Upper lobe of left lung (tissue), 4 donors: ENCODE measurements around the gene KCNJ1.

Experiments used
- POLR2A ChIP-seq, 4 donors: fragments of 450-650 bp; IDR thresholded peaks; one replicate each; pipeline ENCODE4 v1.5.1; 2016 to 2017; ENCODE audit warnings: antibody characterized with exemption in 4 of 4, mild to moderate bottlenecking in 2 of 4
- TF ChIP-seq, protein P1 (sequence below), 6 experiments: fragments of 450-650 bp in 4 of 6; fragments of 200-600 bp in 2 of 6; sonication (generic) in 2 of 6; IDR thresholded peaks; one replicate each; pipeline ENCODE4 v1.5.1; 2016 to 2019; ENCODE audit warnings: antibody characterized with exemption in 6 of 6

DNA sequence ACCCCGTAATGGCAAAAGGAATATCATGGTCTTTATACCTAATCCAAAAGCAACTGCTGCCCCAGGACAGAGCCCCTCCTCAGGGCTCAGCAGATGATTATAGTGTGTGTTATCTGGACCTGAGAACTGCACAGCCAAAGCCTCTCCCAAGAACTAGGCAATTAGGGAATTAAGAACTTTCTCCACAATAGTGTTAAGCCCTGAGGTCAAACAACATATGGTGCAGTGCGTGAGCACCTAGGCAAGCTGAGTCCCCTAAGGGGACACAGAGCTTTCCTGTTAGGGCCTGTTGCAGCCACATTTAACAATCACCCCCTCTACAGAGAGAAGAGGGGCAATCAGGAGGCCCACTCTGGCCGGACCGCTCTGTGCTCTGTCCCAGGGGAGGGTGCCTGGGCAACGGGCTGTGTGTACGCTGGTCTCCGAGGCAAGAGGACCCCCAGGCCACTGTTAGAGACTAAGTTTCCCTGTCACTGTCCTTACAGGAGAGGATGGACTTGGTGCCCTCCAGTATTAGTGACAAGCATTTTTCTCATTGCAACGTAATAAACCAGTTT, 22.6 kb upstream of the KCNJ1 start:
- TF ChIP-seq, protein P1, sequence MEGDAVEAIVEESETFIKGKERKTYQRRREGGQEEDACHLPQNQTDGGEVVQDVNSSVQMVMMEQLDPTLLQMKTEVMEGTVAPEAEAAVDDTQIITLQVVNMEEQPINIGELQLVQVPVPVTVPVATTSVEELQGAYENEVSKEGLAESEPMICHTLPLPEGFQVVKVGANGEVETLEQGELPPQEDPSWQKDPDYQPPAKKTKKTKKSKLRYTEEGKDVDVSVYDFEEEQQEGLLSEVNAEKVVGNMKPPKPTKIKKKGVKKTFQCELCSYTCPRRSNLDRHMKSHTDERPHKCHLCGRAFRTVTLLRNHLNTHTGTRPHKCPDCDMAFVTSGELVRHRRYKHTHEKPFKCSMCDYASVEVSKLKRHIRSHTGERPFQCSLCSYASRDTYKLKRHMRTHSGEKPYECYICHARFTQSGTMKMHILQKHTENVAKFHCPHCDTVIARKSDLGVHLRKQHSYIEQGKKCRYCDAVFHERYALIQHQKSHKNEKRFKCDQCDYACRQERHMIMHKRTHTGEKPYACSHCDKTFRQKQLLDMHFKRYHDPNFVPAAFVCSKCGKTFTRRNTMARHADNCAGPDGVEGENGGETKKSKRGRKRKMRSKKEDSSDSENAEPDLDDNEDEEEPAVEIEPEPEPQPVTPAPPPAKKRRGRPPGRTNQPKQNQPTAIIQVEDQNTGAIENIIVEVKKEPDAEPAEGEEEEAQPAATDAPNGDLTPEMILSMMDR (IDR thresholded peaks at IDR 0.05), result no peak
- no peak for TF ChIP-seq POLR2A (IDR thresholded peaks at IDR 0.05)
